Endothelial cell of umbilical vein (primary cell): Measurements from ENCODE around the gene CRABP1. TPM values are rescaled to one million over a fixed set of nuclear protein-coding genes. Genes with fewer than 3 reads are reported as not detected.
A peak's percentile ranks its signal among the peaks of the same experiment; 100 is the strongest.

ENCODE experiments used
- BruUV-seq: library from RNA; stranded (reverse); fragments of 400-500 nt; replicated peaks from 2 replicates; lab custom pipeline; 2021; lab: Mats Ljungman, UMichigan
- CTCF ChIA-PET: fragments of 300-600, 350-600 bp; sonication (Branson Sonifier 250); formaldehyde crosslinking; loops from one replicate; lab custom pipeline; 2021; ENCODE audit warnings: antibody characterized with exemption, inconsistent platforms; lab: Charles Lee
- POLR2A ChIA-PET: fragments of 300-600, 350-600 bp; sonication (Branson Sonifier 250); formaldehyde crosslinking; loops from one replicate; lab custom pipeline; 2021; ENCODE audit warnings: antibody characterized with exemption, inconsistent platforms; lab: Charles Lee
- DNase-seq: peaks from one replicate; pipeline ENCODE4 v3.0.0-alpha.2; 2011; ENCODE audit warnings: low read depth, low spot score
- FAIRE-seq: peaks from 2 replicates; lab custom pipeline; 2011; peaks lifted over from hg19 to GRCh38; lab: Jason Lieb, UNC
- H2AFZ ChIP-seq: 2 replicates; pipeline ENCODE4 v1.6.0; 2012; ENCODE audit warnings: low read depth, low read length, control low read depth, inconsistent platforms
- H3K27ac ChIP-seq: 2 replicates; pipeline ENCODE4 v1.5.1; 2011; ENCODE audit warnings: low read depth, mild to moderate bottlenecking, control low read depth, low read length, moderate library complexity; ENCODE audit not compliant: insufficient read depth
- H3K27me3 ChIP-seq, 2 experiments: 2 replicates each; pipeline versions ENCODE4 v1.6.0 to v1.6.1; 2011; ENCODE audit warnings: low read length in 2 of 2, mixed read lengths in 1 of 2; ENCODE audit not compliant: control insufficient read depth in 2 of 2, insufficient read depth in 2 of 2
- H3K36me3 ChIP-seq, 2 experiments: 2 replicates in 1 of 2; 3 replicates in 1 of 2; pipeline ENCODE4 v1.5.1; 2011; ENCODE audit warnings: low read length in 2 of 2, mild to moderate bottlenecking in 1 of 2, moderate library complexity in 1 of 2; ENCODE audit not compliant: control insufficient read depth in 2 of 2, insufficient read depth in 2 of 2; ENCODE audit errors: extremely low read depth in 1 of 2
- H3K4me1 ChIP-seq: 3 replicates; pipeline ENCODE4 v1.5.1; 2011; ENCODE audit warnings: mild to moderate bottlenecking, low read length; ENCODE audit not compliant: control insufficient read depth, insufficient read depth; ENCODE audit errors: extremely low read depth
- H3K4me2 ChIP-seq: 2 replicates; pipeline ENCODE4 v1.6.1; 2011; ENCODE audit warnings: low read length, control low read depth, mixed read lengths; ENCODE audit not compliant: insufficient read depth
- H3K4me3 ChIP-seq, 3 experiments: fragments of 200-600 bp in 1 of 3; sonication (generic), shearing (Covaris generic) in 1 of 3; replicated peaks in 1 of 3; 2 replicates each; pipeline ENCODE4 v1.5.1; 2011 to 2016; ENCODE audit warnings: control low read depth in 3 of 3, low read length in 3 of 3, mild to moderate bottlenecking in 2 of 3, inconsistent platforms in 1 of 3, low read depth in 1 of 3, moderate library complexity in 1 of 3; ENCODE audit not compliant: insufficient read depth in 1 of 3
- H3K79me2 ChIP-seq: 2 replicates; pipeline ENCODE4 v1.6.0; 2012; ENCODE audit warnings: low read length, inconsistent platforms; ENCODE audit not compliant: control insufficient read depth, insufficient read depth
- H3K9ac ChIP-seq: replicated peaks from 2 replicates; pipeline ENCODE3; 2011; ENCODE audit warnings: low read length, control low read depth; ENCODE audit not compliant: insufficient read depth; ENCODE audit errors: extremely low read depth
- H3K9me1 ChIP-seq: replicated peaks from 3 replicates; pipeline ENCODE4 v1.6.0; 2011; ENCODE audit warnings: mild to moderate bottlenecking, low read length; ENCODE audit not compliant: control insufficient read depth, insufficient read depth; ENCODE audit errors: extremely low read depth
- H3K9me3 ChIP-seq: replicated peaks from 2 replicates; pipeline ENCODE4 v1.5.1; 2012; ENCODE audit warnings: low read length, inconsistent platforms; ENCODE audit not compliant: control insufficient read depth, insufficient read depth
- H4K20me1 ChIP-seq: replicated peaks from 2 replicates; pipeline ENCODE3; 2011; ENCODE audit warnings: mild to moderate bottlenecking, low read length; ENCODE audit not compliant: control insufficient read depth, insufficient read depth; ENCODE audit errors: extremely low read depth
- CTCF ChIP-seq, 2 donors: IDR thresholded peaks; 1 replicate in 1 of 2; 2 replicates in 1 of 2; pipeline ENCODE4 v1.5.1; 2011; ENCODE audit warnings: low read length in 2 of 2, mild to moderate bottlenecking in 2 of 2, moderate library complexity in 2 of 2, control low read depth in 1 of 2, inconsistent platforms in 1 of 2, low read depth in 1 of 2; ENCODE audit not compliant: insufficient read depth in 1 of 2; ENCODE audit errors: extremely low read depth in 1 of 2
- EZH2 ChIP-seq: IDR thresholded peaks from 2 replicates; pipeline ENCODE4 v1.6.1; 2012; ENCODE audit warnings: borderline replicate concordance, low read depth, mild to moderate bottlenecking, moderate library complexity, low read length, inconsistent platforms; ENCODE audit not compliant: severe bottlenecking
- FOS ChIP-seq: IDR thresholded peaks from 2 replicates; pipeline ENCODE4 v1.6.1; 2011; ENCODE audit warnings: mild to moderate bottlenecking, low read length, moderate library complexity, borderline replicate concordance; ENCODE audit not compliant: insufficient read depth
- GATA2 ChIP-seq: IDR thresholded peaks from 2 replicates; pipeline ENCODE4 v1.7.0; 2011; ENCODE audit warnings: low read depth, mild to moderate bottlenecking, moderate library complexity, mixed read lengths, low read length; ENCODE audit not compliant: insufficient read length, insufficient read depth
- JUN ChIP-seq: IDR thresholded peaks from 2 replicates; pipeline ENCODE4 v1.6.1; 2011; ENCODE audit warnings: borderline replicate concordance, low read depth; ENCODE audit not compliant: insufficient read length, insufficient read depth
- MYC ChIP-seq: IDR thresholded peaks from one replicate; pipeline ENCODE4 v1.6.1; 2011; ENCODE audit warnings: mild to moderate bottlenecking, low read depth, low read length
- POLR2A ChIP-seq: IDR thresholded peaks from 2 replicates; pipeline ENCODE4 v1.6.1; 2012; ENCODE audit warnings: low read depth, mild to moderate bottlenecking, control low read depth, low read length
- POLR2AphosphoS5 ChIP-seq: IDR thresholded peaks from 2 replicates; pipeline ENCODE4 v1.6.1; 2012; ENCODE audit warnings: low read depth, mild to moderate bottlenecking, control low read depth, low read length, moderate library complexity; ENCODE audit not compliant: insufficient read depth
- dilution Hi-C: fragments of 300-500 bp; cut with MboI; formaldehyde crosslinking; loops from one replicate; pipeline ENCODE4 v1.15.0; 2019; ENCODE audit warnings: low sequenced_read_pairs; ENCODE audit not compliant: extremely low pct_ligation_motif_present
- intact Hi-C: fragments of 100-400 bp; cut with micrococcal nuclease; formaldehyde crosslinking; loops from one replicate; pipeline ENCODE4 v1.10.0; 2022
- polyA plus RNA-seq, 4 experiments: library from polyadenylated mRNA; depleted of rRNA in 3 of 4; stranded (reverse) in 3 of 4; unstranded in 1 of 4; fragments of >200 nt; gene quantifications; 2 replicates each; pipeline versions ENCODE4 v1.2.1 to v1.2.3, GENCODE V29; 2011 to 2012; ENCODE audit warnings: missing spikeins in 1 of 4
- total RNA-seq: library from RNA; stranded (reverse); gene quantifications from 2 replicates; pipeline ENCODE4 v1.2.3, GENCODE V29; 2021
- TF ChIP-seq, protein P1 (sequence below): IDR thresholded peaks from 2 replicates; pipeline ENCODE4 v1.6.1; 2011; ENCODE audit not compliant: insufficient read depth, insufficient read length

CRABP1 gene
- total and polyA plus RNA-seq, 2 donors (not counting 3 experiments of a cell fraction or from before 2014, with no cell fraction given), result 0.11 TPM; not detected in 1

- no peaks in the 10 kb centered on the region for H3K79me2 ChIP-seq
These were observed 32.2 kb upstream of the CRABP1 start for GRCh38 chr15:78307976-78308375.

More at GRCh38 chr15:78307976-78308375, 32.2 kb upstream of the CRABP1 start:
- Histone ChIP-seq H3K4me1 (peaks cover 3% of the 10 kb centered on the region), H2AFZ (peak overlapping the region; percentile 25), H3K27me3 (no peaks in the 10 kb centered on the region), H3K9ac (no peak overlapping the region), H3K9me3 (no peaks in the 10 kb centered on the region), H4K20me1 (no peaks in the 10 kb centered on the region), H3K36me3 (no peaks in the 10 kb centered on the region), H3K4me2 (no peak overlapping the region), H3K4me3 (no peak overlapping the region), H3K9me1 (no peaks in the 10 kb centered on the region), H3K27ac (no peak overlapping the region)
- dilution Hi-C loops, result no loop called here
- TF ChIP-seq JUN (no peak), CTCF (IDR thresholded peaks at IDR 0.05; ENCODE audit: extremely low read depth in 1 of 2, insufficient read depth in 1 of 2, low read depth in 1 of 2, low read length in 2 of 2) (no peak), GATA2 (no peak), FOS (no peak), EZH2 (no peak), POLR2AphosphoS5 (no peak), POLR2A (no peak), MYC (no peak)
- TF ChIP-seq, protein P1, sequence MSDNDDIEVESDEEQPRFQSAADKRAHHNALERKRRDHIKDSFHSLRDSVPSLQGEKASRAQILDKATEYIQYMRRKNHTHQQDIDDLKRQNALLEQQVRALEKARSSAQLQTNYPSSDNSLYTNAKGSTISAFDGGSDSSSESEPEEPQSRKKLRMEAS, result no peak
- DNase-seq (no peak), FAIRE-seq (no peak)
- no TSS peak for BruUV-seq
- ChIA-PET CTCF (interaction anchor here (0.5 to 14.6 kb wide), 14 partner anchors 8 to 443 kb away, joined by 3 to 367 read pairs (median 4); partner anchors contain the start of genes IREB2 and SKIC8), POLR2A (no interaction called here)
- intact Hi-C loops, result loop anchor here (1.0 to 5.0 kb wide), 6 partner anchors 107 to 401 kb away; partner anchors contain the start of gene IREB2
